ENCODE data around the gene ANKRD11.
"Not testable (repeated sequence)": the region's sequence is repeated elsewhere in the genome, so short reads cannot be mapped to it uniquely, and the experiment has no call there.

ANKRD11 gene

DNA sequence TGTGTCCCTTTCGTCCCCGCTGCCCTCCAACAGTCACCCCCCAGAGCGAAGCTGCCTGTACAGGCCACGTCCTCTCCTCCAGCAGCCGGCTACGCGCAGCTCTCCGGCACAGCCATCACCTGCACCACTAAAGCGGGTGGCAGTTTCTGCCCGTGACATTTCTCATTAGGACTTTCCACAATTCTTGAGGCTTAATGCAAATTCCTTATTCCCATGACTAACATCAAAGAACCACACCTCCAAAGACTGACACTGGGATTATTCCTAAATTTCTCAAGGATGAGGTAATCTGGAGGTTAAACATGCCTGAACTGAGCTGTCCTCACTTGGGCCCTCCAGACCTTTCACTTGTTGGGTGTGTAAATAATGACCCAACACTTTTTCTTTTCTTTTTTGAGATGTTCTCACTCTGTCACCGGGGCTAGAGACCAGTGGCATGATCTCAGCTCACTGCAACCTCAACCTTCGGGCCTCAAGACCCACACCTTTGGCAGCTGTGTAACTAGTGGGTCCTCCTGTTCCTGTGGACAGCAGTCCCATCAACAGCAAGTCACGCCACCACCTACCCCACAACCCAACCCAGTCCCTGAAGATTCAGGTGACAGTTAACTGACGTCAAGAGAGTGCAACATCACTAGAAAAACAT lies 11.7 kb downstream of the ANKRD11 start:
- DNase-seq: peak; percentile 65

- no peak for DNase-seq
These were observed 13.5 kb downstream of the ANKRD11 start for GRCh38 chr16:89476811-89477261.

GRCh38 chr16:89476379-89476778 lies 14.0 kb downstream of the ANKRD11 start:
- DNase-seq: no peak

- no peak for DNase-seq
These were observed 15.2 kb downstream of the ANKRD11 start for GRCh38 chr16:89475144-89475543.

DNA sequence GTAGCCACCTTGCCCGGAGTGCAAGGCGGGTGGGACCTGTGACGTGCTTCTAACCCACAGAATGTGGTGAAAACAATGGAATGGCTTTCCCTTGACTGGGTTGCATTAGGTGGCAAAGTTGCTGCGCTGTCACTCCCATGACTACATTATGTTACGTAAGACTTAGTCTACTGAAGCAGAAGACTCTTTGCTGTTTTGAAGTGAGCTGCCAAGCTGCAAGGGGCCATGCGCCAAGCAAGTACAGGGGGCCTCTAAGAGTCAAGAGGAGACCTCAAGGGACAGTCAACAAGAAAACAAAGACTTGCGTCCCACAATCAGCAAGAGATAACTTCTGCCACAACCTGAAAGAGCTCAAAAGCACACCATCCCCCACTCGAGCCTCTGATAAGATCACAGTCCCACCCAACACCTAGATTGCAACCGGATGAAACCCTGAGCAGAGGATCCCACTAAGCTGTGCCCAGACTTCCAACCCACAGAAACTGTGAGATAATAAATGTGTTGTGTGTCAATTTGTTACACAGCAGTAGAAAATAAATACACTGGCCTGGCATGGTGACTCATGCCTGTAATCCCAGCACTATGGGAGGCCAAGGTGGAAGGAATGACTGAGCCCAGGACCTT lies 16.5 kb downstream of the ANKRD11 start:
- no peak for DNase-seq

DNA sequence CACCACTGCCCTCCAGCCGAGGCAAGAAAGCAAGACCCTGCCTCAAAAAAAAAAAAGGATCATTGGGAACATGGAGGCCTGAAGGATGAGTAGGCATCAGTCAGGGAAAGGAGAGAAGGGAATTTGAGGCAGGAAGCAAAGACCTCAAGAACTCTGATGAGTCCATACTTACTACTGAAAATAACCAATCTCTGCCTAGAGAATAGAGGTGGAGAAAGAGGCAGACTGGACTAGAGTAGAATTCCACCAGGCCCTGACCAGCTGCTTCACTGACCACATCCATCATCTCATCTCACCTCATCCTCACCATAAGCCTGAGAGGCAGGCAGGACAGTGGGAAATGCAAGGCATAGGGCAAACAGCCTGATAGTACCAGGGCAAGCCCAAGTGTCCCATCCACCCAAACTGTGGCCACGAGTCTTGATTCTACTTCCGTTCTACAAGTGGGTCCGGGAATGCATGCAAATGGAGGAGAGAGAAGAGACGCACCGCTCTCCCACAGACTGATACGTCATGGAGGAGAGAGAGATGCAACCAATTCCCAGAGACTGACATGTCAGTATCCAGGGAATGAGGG lies 17.1 kb downstream of the ANKRD11 start:
- no peak for DNase-seq

DNA sequence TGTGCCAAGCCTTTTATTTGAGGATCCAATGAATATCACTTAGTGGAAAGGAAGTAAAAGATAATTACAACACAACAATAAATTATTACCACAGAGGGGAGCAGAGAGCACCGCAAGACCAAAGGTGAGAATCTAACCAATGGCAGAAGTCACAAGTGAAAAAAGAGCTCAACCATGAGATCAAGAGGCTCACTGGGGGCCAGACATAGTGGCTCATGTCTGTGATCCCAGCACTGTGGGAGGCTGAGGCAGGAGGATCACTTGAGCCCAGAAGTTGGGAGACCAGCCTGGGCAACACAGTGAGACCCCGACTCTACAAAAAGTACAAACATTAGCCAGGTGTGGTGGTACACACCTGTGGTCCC lies 17.7 kb downstream of the ANKRD11 start:
- no peak for DNase-seq

DNA sequence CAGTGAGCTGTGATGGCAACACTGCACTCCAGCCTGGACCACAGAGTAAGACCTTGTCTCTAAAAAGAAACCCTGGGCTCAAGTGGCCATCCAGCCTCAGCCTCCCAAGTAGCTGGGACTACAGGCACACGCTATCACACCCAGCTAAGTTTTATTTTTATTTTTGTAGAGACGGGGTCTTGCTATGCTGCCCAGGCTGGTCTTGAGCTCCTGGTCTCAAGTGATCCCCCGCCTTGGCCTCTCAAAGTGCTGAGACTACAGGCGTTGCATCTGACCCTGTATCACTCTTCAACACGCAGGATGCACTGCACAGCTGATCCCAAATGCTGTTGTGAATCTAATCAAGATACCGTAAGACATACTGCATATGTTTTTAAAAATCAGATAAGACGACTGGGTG lies 23.0 kb downstream of the ANKRD11 start:
- no peak for DNase-seq

- no peak for DNase-seq
These were observed 23.4 kb downstream of the ANKRD11 start for GRCh38 chr16:89466920-89467319.

- DNase-seq: not testable (repeated sequence)
These were observed 27.0 kb downstream of the ANKRD11 start for GRCh38 chr16:89463312-89463711.

- DNase-seq: not testable (repeated sequence)
These were observed 27.7 kb downstream of the ANKRD11 start for GRCh38 chr16:89462639-89463038.

DNA sequence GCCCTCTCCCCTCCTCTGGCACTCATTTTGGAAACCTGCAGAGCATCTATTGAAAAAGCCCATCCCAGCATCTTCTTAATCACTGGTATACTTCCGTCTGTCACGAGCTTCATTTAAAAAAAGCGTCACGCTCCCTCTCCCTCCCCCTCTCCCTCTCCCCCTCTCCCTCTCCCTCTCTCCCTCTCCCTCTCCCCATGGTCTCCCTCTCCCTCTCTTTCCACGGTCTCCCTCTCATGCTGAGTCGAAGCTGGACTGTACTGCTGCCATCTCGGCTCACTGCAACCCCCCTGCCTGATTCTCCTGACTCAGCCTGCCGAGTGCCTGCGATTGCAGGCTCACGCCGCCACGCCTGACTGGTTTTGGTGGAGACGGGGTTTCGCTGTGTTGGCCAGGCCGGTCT lies 28.5 kb downstream of the ANKRD11 start:
- DNase-seq: not testable (repeated sequence)

DNA sequence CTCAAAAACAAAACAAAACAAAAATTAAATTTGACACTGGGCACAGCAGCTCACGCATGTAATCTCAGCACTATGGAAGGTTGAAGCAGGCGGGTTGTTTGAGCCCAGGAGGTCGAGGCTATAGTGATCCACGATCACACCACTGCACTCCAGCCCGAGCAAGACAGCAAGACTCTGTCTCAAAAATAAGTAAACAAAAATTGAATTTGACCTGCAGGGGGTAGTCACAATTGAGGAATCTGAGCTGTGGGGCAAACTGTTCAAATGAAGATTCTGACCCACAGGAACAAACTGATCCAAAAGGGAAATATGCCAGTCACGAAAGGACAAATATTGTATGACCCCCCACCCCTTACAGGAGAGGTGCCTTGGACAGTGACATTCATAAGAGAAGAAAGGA lies 29.8 kb downstream of the ANKRD11 start:
- no peak for DNase-seq

DNA sequence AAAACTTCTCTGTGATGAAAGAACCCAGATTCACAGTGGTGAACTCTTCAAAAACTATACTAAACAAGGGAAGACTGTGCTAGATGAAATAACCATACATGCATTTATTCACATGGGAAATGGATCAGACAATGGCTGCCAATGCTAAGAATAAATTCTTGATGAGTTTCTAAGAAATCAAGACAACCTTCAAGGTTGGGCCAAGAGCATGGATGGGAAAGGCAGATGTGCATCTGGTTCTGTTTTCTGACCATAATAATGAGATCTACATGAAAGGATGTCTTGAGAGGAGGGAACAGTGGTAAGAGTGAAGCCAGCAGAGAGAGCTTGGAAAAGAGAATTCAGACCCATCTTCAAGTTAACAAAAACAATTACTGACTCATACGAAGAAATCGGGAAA lies 31.4 kb downstream of the ANKRD11 start:
- DNase-seq: no peak

GRCh38 chr16:89458551-89458950 lies 31.8 kb downstream of the ANKRD11 start:
- peak; percentile 20 for DNase-seq

- DNase-seq: no peak
These were observed 33.9 kb downstream of the ANKRD11 start for GRCh38 chr16:89456419-89456959.

DNA sequence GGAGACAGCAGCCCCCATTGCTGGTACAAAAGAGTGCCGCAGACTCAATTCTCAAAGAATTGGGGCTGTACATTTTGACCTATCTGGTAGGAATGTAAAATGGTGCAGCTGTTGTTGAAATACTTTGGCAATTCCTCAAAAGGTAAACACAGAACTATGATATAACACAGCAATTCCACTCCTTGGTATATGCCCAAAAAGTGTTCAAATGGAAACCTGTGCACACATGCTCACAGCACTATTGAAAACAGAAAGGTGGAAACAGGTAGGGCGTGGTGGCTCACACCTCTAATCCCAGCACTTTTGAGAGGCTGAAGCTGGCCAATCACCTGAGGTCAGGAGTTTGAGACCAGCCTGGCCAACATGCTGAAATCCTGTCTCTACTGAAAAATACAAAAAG lies 34.7 kb downstream of the ANKRD11 start:
- DNase-seq: no peak

GRCh38 chr16:89455178-89455577 lies 35.2 kb downstream of the ANKRD11 start:
- no peak for DNase-seq

DNA sequence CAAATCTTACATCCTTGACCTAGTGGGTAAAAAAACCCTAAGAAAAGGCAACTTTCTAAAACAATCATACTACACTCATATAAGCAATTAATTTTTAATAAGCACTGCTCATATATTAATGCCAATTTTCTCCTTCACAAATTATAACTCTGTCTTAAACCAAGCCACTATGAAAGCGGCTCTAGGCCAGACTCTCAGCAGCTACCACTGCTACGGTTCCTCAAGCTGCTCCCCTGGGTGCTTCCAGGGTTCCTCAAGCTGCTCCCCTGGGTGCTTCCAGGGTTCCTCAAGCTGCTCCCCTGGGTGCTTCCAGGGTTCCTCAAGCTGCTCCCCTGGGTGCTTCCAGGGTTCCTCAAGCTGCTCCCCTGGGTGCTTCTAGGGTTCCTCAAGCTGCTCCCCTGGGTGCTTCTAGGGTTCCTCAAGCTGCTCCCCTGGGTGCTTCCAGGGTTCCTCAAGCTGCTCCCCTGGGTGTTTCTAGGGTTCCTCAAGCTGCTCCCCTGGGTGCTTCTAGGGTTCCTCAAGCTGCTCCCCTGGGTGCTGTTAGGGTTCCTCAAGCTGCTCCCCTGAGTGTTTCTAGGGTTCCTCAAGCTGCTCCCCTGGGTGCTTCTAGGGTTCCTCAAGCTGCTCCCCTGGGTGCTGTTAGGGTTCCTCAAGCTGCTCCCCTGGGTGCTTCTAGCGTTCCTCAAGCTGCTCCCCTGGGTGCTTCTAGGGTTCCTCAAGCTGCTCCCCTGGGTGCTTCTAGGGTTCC lies 35.8 kb downstream of the ANKRD11 start:
- not testable (repeated sequence) for DNase-seq

GRCh38 chr16:89453501-89454321 lies 36.6 kb downstream of the ANKRD11 start:
- DNase-seq: no peak

- no peak for DNase-seq
These were observed 37.4 kb downstream of the ANKRD11 start for GRCh38 chr16:89452925-89453324.

GRCh38 chr16:89452241-89452640 lies 38.1 kb downstream of the ANKRD11 start:
- DNase-seq: no peak
